Astrocyte (in vitro differentiated cells and primary cell): ENCODE data around the gene TNRC6A.

Experiments used
- CTCF ChIP-seq: IDR thresholded peaks from 2 replicates; pipeline ENCODE4 v1.5.1; 2011; ENCODE audit warnings: low read depth, mild to moderate bottlenecking, inconsistent platforms, low read length, moderate library complexity; ENCODE audit not compliant: insufficient read depth
- EZH2 ChIP-seq: IDR thresholded peaks from 2 replicates; pipeline ENCODE4 v1.6.1; 2012; ENCODE audit warnings: mild to moderate bottlenecking, low read length, inconsistent platforms; ENCODE audit not compliant: insufficient read depth

- no peak for TF ChIP-seq CTCF
- no peak for TF ChIP-seq EZH2
Measured at GRCh38 chr16:24845726-24846547, 116.5 kb downstream of the TNRC6A start, which contains the start of gene SLC5A11.
